GM12892 (cell line): ENCODE results near the gene CAPRIN1.

Experiments
- POLR2A ChIP-seq: IDR thresholded peaks from 2 replicates; pipeline ENCODE4 v1.6.1; 2011; ENCODE audit warnings: low read depth, low read length, control low read depth
- POLR2AphosphoS5 ChIP-seq: IDR thresholded peaks from 2 replicates; pipeline ENCODE4 v1.6.1; 2011; ENCODE audit warnings: low read depth, low read length, control low read depth
- TAF1 ChIP-seq: IDR thresholded peaks from 2 replicates; pipeline ENCODE4 v1.6.1; 2011; ENCODE audit warnings: low read depth, mild to moderate bottlenecking, control low read depth, low read length, borderline replicate concordance

GRCh38 chr11:34029176-34029575 is 22.4 kb upstream of the CAPRIN1 start:
- TF ChIP-seq POLR2A (no peak), TAF1 (no peak), POLR2AphosphoS5 (no peak)
